GM13977 (cell line): ENCODE measurements around the gene KCNJ5.

ENCODE experiments used
- DNase-seq: peaks from one replicate; pipeline ENCODE4 v3.0.0; 2012; ENCODE audit warnings: low spot score
- in situ Hi-C: fragments of 300-500 bp; cut with MboI; formaldehyde crosslinking; loops from one replicate; pipeline ENCODE4 v1.12.0; 2022; ENCODE audit warnings: low sequenced_read_pairs, low pct_unique_long_range_greater_than_20kb, mixed read lengths, inconsistent platforms; ENCODE audit not compliant: unreplicated experiment
- TF ChIP-seq, protein P1 (sequence below): IDR thresholded peaks from 2 replicates; pipeline ENCODE4 v1.5.1; 2012; ENCODE audit warnings: mild to moderate bottlenecking, control low read depth; ENCODE audit not compliant: insufficient read depth; ENCODE audit errors: extremely low read depth, missing control alignments

The KCNJ5 gene

DNA sequence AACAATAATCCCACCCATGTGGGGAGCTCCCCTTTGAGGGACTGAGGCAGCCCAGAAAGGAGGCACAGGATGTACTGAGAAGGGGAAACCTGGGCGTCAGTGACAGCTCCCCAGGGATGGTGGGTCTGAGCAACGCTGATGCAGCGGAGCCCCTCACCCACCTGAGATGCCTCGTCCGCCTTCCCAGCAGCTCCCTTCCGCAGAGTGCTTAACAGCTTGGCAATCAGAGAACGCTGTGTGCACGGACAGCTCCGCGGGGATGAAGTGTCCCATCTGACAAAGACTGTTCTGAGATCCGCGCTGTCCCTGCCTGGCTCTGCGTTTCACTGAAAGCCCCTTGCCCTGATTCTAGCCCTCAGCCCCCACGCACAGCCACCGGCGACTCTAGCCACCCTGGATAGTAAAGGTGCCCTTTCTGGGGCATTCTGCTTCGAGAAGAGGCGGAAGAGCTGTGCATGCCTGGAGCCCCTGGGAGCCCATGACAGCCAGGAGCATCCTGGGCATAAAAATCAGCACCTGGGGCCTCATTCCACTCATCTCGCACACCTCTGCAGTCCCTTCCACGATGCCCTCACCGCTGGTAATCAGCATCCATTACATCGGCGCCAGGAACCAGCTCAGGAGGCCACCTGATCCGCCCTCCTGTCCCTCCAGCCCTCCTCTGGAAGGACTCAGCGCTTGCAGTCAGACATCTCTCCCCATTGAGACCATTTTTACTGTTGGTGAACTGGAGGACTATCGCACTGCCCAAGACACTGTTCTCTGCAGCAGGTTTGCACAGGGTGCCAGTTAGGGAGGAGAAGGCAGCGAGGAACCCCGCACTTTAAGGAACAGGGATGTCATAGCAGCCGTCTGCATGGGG, 10.7 kb downstream of the KCNJ5 start:
- no peak for DNase-seq
- in situ Hi-C loops: no loop called here
- TF ChIP-seq, protein P1, sequence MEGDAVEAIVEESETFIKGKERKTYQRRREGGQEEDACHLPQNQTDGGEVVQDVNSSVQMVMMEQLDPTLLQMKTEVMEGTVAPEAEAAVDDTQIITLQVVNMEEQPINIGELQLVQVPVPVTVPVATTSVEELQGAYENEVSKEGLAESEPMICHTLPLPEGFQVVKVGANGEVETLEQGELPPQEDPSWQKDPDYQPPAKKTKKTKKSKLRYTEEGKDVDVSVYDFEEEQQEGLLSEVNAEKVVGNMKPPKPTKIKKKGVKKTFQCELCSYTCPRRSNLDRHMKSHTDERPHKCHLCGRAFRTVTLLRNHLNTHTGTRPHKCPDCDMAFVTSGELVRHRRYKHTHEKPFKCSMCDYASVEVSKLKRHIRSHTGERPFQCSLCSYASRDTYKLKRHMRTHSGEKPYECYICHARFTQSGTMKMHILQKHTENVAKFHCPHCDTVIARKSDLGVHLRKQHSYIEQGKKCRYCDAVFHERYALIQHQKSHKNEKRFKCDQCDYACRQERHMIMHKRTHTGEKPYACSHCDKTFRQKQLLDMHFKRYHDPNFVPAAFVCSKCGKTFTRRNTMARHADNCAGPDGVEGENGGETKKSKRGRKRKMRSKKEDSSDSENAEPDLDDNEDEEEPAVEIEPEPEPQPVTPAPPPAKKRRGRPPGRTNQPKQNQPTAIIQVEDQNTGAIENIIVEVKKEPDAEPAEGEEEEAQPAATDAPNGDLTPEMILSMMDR: no peak

- DNase-seq: no peak
- in situ Hi-C loops: no loop called here
- TF ChIP-seq, protein P1: no peak
Observed at GRCh38 chr11:128902515-128903066, 11.4 kb downstream of the KCNJ5 start.

GRCh38 chr11:128903248-128904061, 12.3 kb downstream of the KCNJ5 start:
- in situ Hi-C loops: no loop called here
- no peak for DNase-seq
- TF ChIP-seq, protein P1: no peak

- TF ChIP-seq, protein P1: no peak
- DNase-seq: no peak
- in situ Hi-C loops: no loop called here
Observed at GRCh38 chr11:128904303-128904655, 13.1 kb downstream of the KCNJ5 start.

DNA sequence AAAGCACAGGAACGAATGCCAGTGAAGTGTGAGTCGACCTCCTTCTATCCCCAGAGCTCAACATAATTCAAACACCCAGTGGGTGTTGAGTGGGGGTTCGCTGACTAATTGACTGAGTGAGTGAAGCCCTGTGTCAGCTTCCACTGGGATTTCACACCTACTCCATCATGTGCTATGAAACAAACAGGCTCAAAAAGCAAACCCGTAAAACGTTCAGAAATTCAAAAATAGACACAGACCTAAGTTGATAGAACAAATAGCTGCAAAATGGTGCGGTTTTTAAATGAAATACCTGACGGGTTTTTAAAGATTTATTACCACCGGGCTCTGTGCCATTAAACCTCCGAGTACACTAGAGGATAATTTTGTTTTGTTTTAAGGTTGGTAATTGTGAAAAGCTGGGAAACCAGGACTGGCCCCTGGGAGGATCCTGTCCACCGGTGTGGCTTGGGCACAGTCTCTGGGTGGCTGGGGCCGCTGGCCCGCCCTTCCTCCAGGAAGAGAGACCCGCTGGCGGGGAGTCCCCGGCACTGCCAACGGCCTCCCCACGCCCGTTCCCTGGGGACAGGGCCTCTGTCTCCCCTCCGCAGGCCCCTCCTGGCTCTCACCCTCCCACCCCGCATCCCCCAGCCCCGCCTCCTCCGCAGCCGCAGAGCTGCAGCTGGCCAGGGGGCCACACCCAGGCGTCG, 13.6 kb downstream of the KCNJ5 start:
- no peak for DNase-seq
- in situ Hi-C loops: no loop called here
- TF ChIP-seq, protein P1: no peak
